NCI-H526 treated with DMSO at 0.1 percent for 48 hours (cell line): Measurements from ENCODE around the gene TFCP2L1.
"Not testable (repeated sequence)": the region's sequence is repeated elsewhere in the genome, so short reads cannot be mapped to it uniquely, and the experiment has no call there.

Source experiments
- DNase-seq: peaks from one replicate; lab custom pipeline; 2025; lab: John Stamatoyannopoulos, UW

The TFCP2L1 gene

DNA sequence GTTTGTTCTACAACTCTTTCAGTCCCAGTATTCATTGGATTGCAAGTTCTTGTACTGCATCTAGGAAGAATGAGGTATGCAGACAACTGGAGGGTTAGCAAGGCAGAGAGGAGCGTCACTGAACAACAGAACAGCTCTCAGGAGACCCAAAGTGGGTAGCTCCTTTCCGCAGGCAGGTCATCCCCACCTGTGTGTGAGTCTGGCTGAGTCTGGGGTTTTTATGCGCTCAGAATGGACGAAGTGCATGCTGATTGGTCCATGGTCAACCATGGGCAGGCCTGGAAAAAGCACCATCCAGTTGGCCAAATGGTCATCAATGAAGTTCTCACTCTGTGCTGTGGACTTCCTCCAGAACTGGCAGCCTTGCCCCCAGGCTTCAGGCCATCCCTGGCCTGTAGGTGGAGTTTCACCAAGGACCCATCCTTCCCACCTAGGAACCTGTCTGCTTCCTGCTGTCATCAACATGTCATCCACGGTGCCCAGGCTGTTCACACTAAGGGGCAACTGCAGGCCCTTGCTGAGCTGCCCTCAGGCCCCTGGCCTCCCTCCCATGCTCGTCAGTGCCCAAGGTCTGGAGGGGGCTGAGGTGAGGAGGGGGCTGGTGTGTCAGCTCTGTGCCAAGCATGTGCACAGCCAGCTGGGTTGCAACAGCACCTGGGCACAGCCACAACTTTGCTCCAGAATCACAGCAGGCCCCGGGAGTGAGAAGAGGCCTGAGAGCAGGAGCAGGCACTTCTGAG, 11.1 kb upstream of the TFCP2L1 start:
- DNase-seq = no peak

DNA sequence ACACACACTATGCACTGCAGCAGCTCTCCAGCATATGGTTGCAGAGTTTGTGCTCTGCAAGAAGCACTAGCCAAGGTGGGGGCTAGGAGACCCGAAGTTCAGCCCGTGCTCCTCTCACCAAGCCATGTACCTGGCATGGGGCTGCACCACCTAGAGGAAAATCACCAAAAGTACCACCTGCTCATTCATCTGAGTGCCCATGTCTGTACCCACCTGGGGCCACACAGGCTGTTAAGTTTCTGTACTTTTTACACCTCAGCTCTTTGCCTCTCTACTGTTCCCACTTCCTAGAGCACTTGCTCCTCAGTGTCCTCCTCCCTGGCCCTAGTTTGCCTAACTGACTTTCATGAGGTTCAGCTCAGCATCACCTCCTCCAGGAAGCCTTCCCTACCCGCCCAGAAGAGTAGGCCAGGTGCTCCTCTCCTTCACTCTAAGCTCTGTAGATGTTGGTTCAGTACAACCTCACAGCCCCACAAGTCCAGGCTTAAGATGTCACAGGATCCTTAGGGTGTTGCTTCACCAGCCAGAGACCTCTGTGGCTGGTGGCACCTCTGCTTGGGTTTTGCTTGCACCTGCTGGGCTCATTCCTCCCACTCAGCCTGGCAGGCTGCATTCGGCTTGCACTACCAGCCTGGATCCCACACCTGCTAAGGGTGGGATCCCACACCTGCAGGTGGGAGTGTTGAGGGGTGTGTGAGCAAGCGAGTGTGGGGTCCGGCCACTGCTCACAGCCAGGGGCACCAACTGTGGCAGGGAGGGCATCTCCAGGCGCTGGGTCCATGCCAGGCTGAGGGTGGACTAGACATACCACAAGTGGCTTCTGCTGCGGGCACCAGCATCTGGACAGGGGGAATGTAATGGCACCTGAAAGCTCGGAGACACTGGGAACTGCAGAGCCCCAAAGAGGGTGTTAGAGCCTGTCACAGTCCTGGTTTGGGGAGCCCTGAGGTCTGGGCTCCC, 10.2 kb upstream of the TFCP2L1 start:
- DNase-seq = no peak

DNA sequence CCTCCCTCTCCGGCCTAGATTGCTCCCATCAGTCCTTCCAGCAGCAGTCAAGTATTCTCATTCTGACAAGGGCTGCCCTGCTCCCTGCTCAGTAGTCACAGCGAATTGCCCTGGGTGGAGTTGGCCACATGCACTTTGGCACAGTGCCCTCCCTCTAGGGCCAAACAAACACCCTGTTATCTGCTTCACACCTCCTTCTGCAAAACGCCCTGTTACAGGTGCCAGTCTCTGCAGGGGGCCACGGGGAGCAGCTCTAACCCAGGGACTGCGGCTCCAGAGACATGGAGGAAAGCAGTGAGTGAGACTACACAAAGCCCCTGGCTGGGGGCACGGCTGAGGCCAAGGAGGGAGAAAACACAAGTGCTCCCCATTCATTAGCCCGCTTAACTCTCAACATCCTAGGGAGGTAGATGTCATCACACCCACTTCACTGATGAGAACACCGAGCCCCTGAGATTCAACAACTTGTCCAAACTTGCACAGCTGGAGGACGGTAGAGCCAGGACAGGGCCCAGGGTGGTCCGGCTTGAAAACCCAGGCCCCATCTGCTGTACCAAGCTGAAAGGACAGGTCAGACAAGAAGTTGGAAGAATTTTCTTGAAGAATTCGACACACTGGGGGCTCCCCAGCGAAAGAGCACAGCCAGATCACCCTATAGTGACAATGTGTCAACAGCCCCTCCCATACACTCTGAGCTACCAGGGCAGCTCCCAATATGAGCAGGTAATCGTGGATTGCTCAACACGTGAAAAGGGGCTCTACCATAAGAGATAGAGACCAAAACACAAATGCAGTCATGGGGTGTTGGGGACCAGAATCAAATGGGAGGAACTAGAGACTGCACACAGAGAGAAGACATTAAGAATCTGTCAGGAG, 8.7 kb upstream of the TFCP2L1 start:
- no peak for DNase-seq

- DNase-seq = no peak
Observed at GRCh38 chr2:121291251-121291580, 6.2 kb upstream of the TFCP2L1 start.

DNA sequence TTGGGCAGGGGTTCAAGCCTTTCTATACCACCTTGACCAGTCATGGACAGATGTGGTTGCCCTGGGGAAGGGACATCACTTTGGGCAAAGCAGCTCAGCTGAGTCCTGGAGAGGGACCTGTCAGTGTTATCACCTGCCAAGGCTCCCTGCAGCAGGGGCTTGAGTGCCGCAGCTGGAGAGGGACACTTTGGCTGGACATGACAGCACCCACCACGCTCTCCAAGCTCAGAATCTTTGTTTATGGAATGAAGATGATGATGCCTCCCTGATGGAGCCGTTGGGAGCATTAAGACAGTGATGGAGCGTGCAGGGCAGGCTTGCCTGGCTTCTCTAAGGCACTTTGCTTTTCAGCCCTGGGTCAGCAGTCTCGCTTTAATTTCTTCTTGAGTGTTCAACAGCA, 4.3 kb upstream of the TFCP2L1 start:
- no peak for DNase-seq

DNA sequence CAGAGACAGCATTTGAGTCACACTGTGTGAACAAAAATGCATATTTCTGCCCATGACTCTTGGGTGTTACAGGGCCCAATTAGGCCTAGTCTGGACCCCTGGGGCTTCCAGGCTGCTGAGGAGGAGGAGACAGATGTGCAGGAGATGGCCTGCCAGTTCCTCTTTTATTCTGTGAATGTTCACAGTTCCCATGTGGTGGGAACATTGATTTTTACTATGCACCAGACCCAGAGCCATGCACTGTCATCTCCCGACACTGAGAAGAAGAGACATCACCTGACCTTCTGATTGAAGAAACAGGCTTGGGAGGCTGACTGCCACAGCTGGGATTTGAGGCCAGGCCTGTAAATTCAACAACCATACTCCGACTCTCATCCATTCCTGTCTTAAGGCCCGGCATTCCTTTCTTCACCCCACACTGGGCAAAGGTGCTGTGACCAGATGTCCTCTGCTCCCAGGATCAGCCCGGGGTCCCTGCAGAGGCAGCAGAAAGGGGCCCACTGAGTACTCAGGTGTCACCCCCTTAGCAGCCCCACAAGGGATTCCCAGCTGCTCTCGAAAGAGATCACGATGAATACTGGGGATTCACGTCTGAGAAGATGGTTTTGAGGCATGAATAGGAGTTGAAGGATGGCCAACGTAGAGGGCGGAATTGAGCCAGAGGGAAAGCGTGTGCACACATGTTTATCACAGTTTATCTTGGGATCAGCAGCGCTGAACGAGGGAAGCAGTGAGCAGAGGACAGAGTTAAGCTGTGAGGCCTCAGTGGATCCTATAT, 3.6 kb upstream of the TFCP2L1 start:
- no peak for DNase-seq

GRCh38 chr2:121287956-121288355, 3.0 kb upstream of the TFCP2L1 start:
- no peak for DNase-seq

- no peak for DNase-seq
Observed at GRCh38 chr2:121287146-121287798, 2.3 kb upstream of the TFCP2L1 start.

GRCh38 chr2:121286506-121286905, 1.5 kb upstream of the TFCP2L1 start:
- no peak for DNase-seq

GRCh38 chr2:121285926-121286325, 924 bp upstream of the TFCP2L1 start:
- no peak for DNase-seq

DNA sequence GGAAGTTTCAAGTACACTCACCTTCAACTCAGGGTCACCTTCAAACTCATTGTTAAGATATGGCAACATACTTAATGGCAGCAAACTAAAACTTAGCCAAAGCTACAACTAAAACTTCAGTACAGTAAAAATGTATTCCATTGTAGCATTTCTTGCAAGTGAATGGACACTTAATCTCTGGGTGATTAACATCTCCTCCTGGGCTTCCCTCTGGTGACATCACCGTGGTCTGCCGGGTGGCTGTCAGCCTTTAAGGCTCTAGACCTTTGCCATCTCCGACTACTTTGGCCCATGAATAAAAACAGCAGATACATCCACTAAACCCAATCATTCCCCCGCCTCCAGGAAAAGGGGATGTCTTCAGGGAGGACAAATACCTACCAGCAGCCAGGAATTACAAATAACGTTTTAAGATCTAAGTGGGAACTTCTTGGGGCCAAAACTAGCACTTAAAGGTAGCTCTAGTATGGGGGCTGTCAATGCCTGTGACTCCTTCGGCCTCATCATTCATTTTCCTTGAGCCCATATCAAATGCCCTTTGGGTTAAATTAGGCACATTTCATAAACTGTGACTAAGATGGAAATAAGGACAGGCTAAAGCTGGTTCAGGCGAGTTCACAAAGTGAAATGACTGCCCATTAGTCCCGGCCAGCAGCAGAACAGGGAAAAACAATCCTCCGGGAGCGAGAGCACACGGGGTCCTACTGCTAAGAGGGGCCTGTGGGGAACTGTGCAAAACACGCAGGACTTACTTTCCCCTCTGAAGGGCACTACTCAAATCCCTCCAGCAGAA, 1.1 kb downstream of the TFCP2L1 start:
- DNase-seq = no peak

GRCh38 chr2:121282800-121283385, 2.1 kb downstream of the TFCP2L1 start:
- DNase-seq = no peak

DNA sequence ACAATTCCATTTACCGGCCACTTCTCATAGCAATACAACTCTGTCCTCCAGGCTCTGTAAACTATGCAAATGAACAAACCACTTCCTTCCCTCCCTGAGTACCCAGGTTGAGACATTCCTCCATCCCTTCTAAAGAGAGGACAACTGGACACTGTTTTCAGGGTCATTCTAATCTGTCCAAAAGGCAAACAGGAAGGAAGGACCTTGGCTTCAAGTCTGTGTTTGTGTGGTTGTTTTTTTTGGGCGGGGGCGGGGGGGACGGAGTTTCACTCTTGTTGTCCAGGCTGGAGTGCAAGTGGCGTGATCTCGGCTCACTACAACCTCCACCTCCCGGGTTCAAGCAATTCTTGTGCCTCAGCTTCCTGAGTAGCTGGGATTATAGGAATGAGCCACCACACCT, 3.3 kb downstream of the TFCP2L1 start:
- no peak for DNase-seq

- no peak for DNase-seq
Observed at GRCh38 chr2:121281107-121281506, 3.9 kb downstream of the TFCP2L1 start.

DNA sequence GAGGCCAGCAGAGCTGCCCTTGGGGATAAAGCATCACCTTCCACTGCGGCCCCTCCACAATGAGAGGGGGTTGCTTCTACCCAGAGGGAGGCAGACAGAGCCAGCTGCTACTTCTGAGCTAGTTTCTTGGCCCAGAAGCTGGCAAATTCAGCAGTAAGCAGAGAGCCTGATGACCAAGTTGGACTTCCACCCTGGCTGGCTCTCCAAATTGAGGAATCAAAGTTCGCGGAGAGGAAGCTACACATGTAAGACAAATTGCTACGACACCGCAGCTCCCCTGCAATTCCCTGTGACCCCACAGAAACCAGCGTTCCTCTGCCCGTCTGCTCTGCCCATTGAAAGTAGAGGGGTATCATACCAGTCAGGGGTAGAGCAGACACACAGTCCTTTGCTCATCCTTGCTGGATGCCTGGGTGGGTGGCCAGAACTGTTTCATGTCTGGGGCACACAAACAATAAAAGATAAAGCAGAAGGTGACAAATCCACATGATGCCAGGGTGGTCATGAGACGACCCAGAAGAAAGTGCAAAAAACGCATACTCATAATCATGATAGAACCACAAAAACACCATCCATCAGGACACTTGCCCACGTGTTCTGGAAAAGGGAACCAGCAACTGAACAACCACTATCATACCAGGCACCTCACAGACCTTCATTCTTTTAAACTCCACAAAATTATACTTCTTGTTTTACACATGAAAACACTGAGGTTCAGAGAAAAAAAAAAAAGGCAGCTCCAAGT, 5.4 kb downstream of the TFCP2L1 start:
- no peak for DNase-seq

GRCh38 chr2:121276341-121276740, 8.7 kb downstream of the TFCP2L1 start:
- DNase-seq = no peak

GRCh38 chr2:121273116-121273515, 11.9 kb downstream of the TFCP2L1 start:
- DNase-seq = no peak

DNA sequence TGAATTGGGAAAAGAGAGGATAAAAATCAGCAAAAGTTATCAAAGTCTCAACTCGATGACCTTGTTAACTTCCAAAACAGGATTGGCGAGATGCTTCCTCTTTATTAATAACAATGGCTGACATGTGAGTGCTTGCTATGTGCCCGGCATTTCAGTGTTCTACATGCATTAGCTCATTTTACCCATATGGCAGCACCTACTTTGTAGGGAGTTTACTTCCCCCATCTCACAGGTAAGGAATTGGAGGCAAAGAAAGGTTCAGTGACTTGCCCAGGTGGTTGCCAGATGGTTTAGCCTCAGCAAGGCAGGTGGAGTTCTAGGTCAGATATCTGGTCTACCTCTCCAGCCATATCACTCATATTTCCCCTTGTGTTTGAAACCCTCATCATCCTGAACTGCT, 12.4 kb downstream of the TFCP2L1 start:
- no peak for DNase-seq

- DNase-seq = not testable (repeated sequence)
Observed at GRCh38 chr2:121269436-121269835, 15.6 kb downstream of the TFCP2L1 start.
